H9 (cell line): Measurements from ENCODE around the gene CHDH. TPM values are rescaled to one million over a fixed set of nuclear protein-coding genes. Genes with fewer than 3 reads are reported as not detected.

Source experiments
- DNase-seq: peaks from one replicate; pipeline ENCODE4 v3.0.0-alpha.2; 2017
- H2AFZ ChIP-seq: one replicate; pipeline ENCODE4 v1.6.1; 2013; ENCODE audit warnings: mild to moderate bottlenecking, low read length, control low read depth, moderate library complexity
- H2AK5ac ChIP-seq: 2 replicates; pipeline ENCODE4 v1.6.1; 2013; ENCODE audit warnings: low read length, control low read depth, mixed read lengths; ENCODE audit not compliant: insufficient read length
- H2BK120ac ChIP-seq: one replicate; pipeline ENCODE4 v1.6.1; 2013; ENCODE audit warnings: low read depth, mild to moderate bottlenecking, low read length, control low read depth, inconsistent platforms; ENCODE audit not compliant: poor library complexity, severe bottlenecking
- H2BK12ac ChIP-seq: 2 replicates; pipeline ENCODE4 v1.6.1; 2013; ENCODE audit warnings: low read length, control low read depth, mixed read lengths, low read depth; ENCODE audit not compliant: insufficient read length
- H2BK15ac ChIP-seq: 2 replicates; pipeline ENCODE4 v1.6.1; 2013; ENCODE audit warnings: low read depth, low read length, control low read depth
- H2BK20ac ChIP-seq: one replicate; pipeline ENCODE4 v1.6.1; 2013; ENCODE audit warnings: low read depth, mild to moderate bottlenecking, low read length, control low read depth, inconsistent platforms; ENCODE audit not compliant: poor library complexity, severe bottlenecking
- H2BK5ac ChIP-seq: 2 replicates; pipeline ENCODE4 v1.6.1; 2013; ENCODE audit warnings: low read length, control low read depth, mixed read lengths; ENCODE audit not compliant: insufficient read length
- H3K14ac ChIP-seq: 2 replicates; pipeline ENCODE4 v1.6.1; 2013; ENCODE audit warnings: low read length, control low read depth; ENCODE audit not compliant: insufficient read depth
- H3K18ac ChIP-seq: 2 replicates; pipeline ENCODE4 v1.6.1; 2013; ENCODE audit warnings: low read depth, mild to moderate bottlenecking, mixed read lengths, low read length, control low read depth; ENCODE audit not compliant: insufficient read length
- H3K23ac ChIP-seq: 2 replicates; pipeline ENCODE4 v1.6.1; 2013; ENCODE audit warnings: low read length, control low read depth, mixed read lengths, low read depth; ENCODE audit not compliant: insufficient read length
- H3K23me2 ChIP-seq: 2 replicates; pipeline ENCODE4 v1.6.1; 2013; ENCODE audit warnings: low read depth, mild to moderate bottlenecking, mixed read lengths, low read length, control low read depth; ENCODE audit not compliant: insufficient read length, poor library complexity, severe bottlenecking
- H3K27ac ChIP-seq: 2 replicates; pipeline ENCODE4 v1.5.1; 2013; ENCODE audit warnings: low read length, control low read depth, mixed read lengths, low read depth; ENCODE audit not compliant: insufficient read length
- H3K27me3 ChIP-seq: 2 replicates; pipeline ENCODE4 v1.6.1; 2013; ENCODE audit warnings: low read length, control low read depth, inconsistent platforms; ENCODE audit not compliant: insufficient read depth
- H3K4ac ChIP-seq: 2 replicates; pipeline ENCODE4 v1.6.1; 2013; ENCODE audit warnings: low read depth, mild to moderate bottlenecking, control low read depth, inconsistent platforms, low read length, moderate library complexity
- H3K4me1 ChIP-seq: 2 replicates; pipeline ENCODE4 v1.6.1; 2013; ENCODE audit warnings: low read length, control low read depth, inconsistent platforms; ENCODE audit not compliant: insufficient read depth
- H3K4me2 ChIP-seq: 2 replicates; pipeline ENCODE4 v1.6.1; 2013; ENCODE audit warnings: low read length, control low read depth, mixed read lengths; ENCODE audit not compliant: insufficient read length, insufficient read depth
- H3K56ac ChIP-seq: 2 replicates; pipeline ENCODE4 v1.6.1; 2013; ENCODE audit warnings: low read depth, mild to moderate bottlenecking, mixed read lengths, low read length, control low read depth; ENCODE audit not compliant: insufficient read length
- H3K79me1 ChIP-seq: 2 replicates; pipeline ENCODE4 v1.6.1; 2013; ENCODE audit warnings: low read depth, mild to moderate bottlenecking, moderate library complexity, low read length, control low read depth, inconsistent platforms; ENCODE audit not compliant: insufficient read depth, poor library complexity, severe bottlenecking
- H3K79me2 ChIP-seq: 2 replicates; pipeline ENCODE4 v1.6.1; 2013; ENCODE audit warnings: low read length, control low read depth, inconsistent platforms; ENCODE audit not compliant: insufficient read depth
- H3K9ac ChIP-seq: 2 replicates; pipeline ENCODE4 v1.6.1; 2013; ENCODE audit warnings: low read length, control low read depth, mixed read lengths; ENCODE audit not compliant: insufficient read length; ENCODE audit errors: extremely low read depth
- H3K9me3 ChIP-seq: one replicate; pipeline ENCODE4 v1.6.1; 2013; ENCODE audit warnings: low read depth, low read length, inconsistent platforms; ENCODE audit not compliant: control insufficient read depth
- H3T11ph ChIP-seq: one replicate; pipeline ENCODE4 v1.6.1; 2013; ENCODE audit warnings: mild to moderate bottlenecking, low read length, control low read depth, inconsistent platforms
- H4K20me1 ChIP-seq: one replicate; pipeline ENCODE4 v1.6.1; 2013; ENCODE audit not compliant: control insufficient read depth, insufficient read length, insufficient read depth
- H4K5ac ChIP-seq: 2 replicates; pipeline ENCODE4 v1.6.1; 2013; ENCODE audit warnings: low read depth, mild to moderate bottlenecking, mixed read lengths, low read length, control low read depth; ENCODE audit not compliant: insufficient read length
- H4K8ac ChIP-seq: replicated peaks from 2 replicates; pipeline ENCODE4 v1.6.1; 2013; ENCODE audit warnings: low read length, control low read depth, mixed read lengths, low read depth; ENCODE audit not compliant: insufficient read length
- H4K91ac ChIP-seq: 2 replicates; pipeline ENCODE4 v1.6.1; 2013; ENCODE audit warnings: low read depth, mild to moderate bottlenecking, moderate library complexity, mixed read lengths, low read length, control low read depth; ENCODE audit not compliant: insufficient read length
- H3K27ac Mint-ChIP-seq, 3 experiments: 2 replicates in 2 of 3; 3 replicates in 1 of 3; pipeline ENCODE4 v1.8.0; 2020 to 2021; ENCODE audit warnings: mixed read lengths in 3 of 3, mild to moderate bottlenecking in 1 of 3, moderate library complexity in 1 of 3
- H3K27me3 Mint-ChIP-seq: 2 replicates; pipeline ENCODE4 v1.8.0; 2021; ENCODE audit warnings: low read depth, mild to moderate bottlenecking, moderate library complexity, mixed read lengths
- H3K36me3 Mint-ChIP-seq, 3 experiments: 2 replicates in 2 of 3; 3 replicates in 1 of 3; pipeline ENCODE4 v1.8.0; 2020 to 2021; ENCODE audit warnings: low read depth in 3 of 3, mixed read lengths in 3 of 3; ENCODE audit not compliant: insufficient read depth in 1 of 3
- H3K4me1 Mint-ChIP-seq, 2 experiments: 2 replicates each; pipeline ENCODE4 v1.8.0; 2020; ENCODE audit warnings: mixed read lengths in 2 of 2
- H3K4me3 Mint-ChIP-seq, 2 experiments: 2 replicates in 1 of 2; 3 replicates in 1 of 2; pipeline ENCODE4 v1.8.0; 2020 to 2021; ENCODE audit warnings: mild to moderate bottlenecking in 2 of 2, mixed read lengths in 2 of 2, moderate library complexity in 1 of 2
- H3K9me3 Mint-ChIP-seq, 2 experiments: 2 replicates in 1 of 2; 3 replicates in 1 of 2; pipeline ENCODE4 v1.8.0; 2020; ENCODE audit warnings: mild to moderate bottlenecking in 2 of 2, mixed read lengths in 2 of 2, moderate library complexity in 1 of 2
- WGBS: extraction: QIAGEN DNeasy Blood & Tissue Kit; methylation state at CpG from one replicate; pipeline ENCODE4 v1.1.7; 2013; ENCODE audit warnings: missing lambda C conversion rate, low lambda C conversion rate, mixed read lengths; ENCODE audit not compliant: insufficient read length; ENCODE audit errors: extremely low coverage; 5-methylcytosine and 5-hydroxymethylcytosine counted together
- total RNA-seq: library from RNA; stranded (reverse); gene quantifications from 2 replicates; pipeline ENCODE4 v1.2.1, GENCODE V29; 2021
- TF ChIP-seq, protein P1 (sequence below): fragments of 200-600 bp; sonication (generic); conservative IDR thresholded peaks from 3 replicates; pipeline ENCODE4 v1.8.0; 2021; ENCODE audit warnings: antibody characterized with exemption, mild to moderate bottlenecking

The CHDH gene
- total RNA-seq, 1 experiment from 2014 or later, result 11.0 TPM

DNA sequence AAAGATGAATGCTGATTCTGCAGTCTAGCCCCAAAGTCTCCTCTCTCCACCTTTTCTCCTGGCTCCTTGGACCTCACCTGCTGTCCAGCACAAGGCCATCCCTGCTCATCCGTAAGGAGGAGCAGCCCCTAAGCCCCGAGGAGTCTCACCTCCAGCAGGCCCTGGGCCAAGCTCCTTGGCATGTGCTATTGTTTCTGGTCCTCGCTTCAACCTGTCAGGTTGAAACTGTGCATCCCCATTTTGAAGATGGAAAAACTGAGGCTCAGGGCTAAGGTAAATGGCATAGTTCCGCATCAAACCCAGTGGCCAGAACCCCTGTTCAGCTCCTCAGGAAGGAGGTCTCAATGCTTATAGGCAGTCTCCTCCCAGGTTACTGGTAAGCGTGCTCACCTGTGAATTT, 26.1 kb downstream of the CHDH start:
- DNase-seq, result no peak
- H4K5ac ChIP-seq, result no peak overlapping the region
- H3K23ac ChIP-seq, result no peak overlapping the region
- WGBS, result no CpG with 5 or more reads among the region's 5 CpGs
- no peak overlapping the region for H3K4me3 Mint-ChIP-seq
- H3K23me2 ChIP-seq, result no peaks in the 10 kb centered on the region
- H3K4me2 ChIP-seq, result no peak overlapping the region
- H3K27ac Mint-ChIP-seq, result no peak overlapping the region
- no peak overlapping the region for H2BK15ac ChIP-seq
- no peak overlapping the region for H3K14ac ChIP-seq
- H3K56ac ChIP-seq, result no peak overlapping the region
- H3K27me3 ChIP-seq, result no peaks in the 10 kb centered on the region
- H3K9me3 Mint-ChIP-seq, result no peaks in the 10 kb centered on the region
- no peaks in the 10 kb centered on the region for H3K79me1 ChIP-seq
- no peak overlapping the region for H2AFZ ChIP-seq
- no peaks in the 10 kb centered on the region for H3K9me3 ChIP-seq
- H3K27ac ChIP-seq, result no peak overlapping the region
- H2AK5ac ChIP-seq, result no peak overlapping the region
- H3K9ac ChIP-seq, result no peak overlapping the region
- no peak overlapping the region for H4K91ac ChIP-seq
- no peak overlapping the region for H2BK5ac ChIP-seq
- H3K4me1 Mint-ChIP-seq, result peaks cover 0 to 10% of the 10 kb centered on the region in 2 experiments; a peak in 2 of 4 replicates
- no peaks in the 10 kb centered on the region for H3K27me3 Mint-ChIP-seq
- H3K36me3 Mint-ChIP-seq, result peaks cover 0 to 30% (median 18%) of the 10 kb centered on the region in 3 experiments; a peak in 6 of 7 replicates
- TF ChIP-seq, protein P1, sequence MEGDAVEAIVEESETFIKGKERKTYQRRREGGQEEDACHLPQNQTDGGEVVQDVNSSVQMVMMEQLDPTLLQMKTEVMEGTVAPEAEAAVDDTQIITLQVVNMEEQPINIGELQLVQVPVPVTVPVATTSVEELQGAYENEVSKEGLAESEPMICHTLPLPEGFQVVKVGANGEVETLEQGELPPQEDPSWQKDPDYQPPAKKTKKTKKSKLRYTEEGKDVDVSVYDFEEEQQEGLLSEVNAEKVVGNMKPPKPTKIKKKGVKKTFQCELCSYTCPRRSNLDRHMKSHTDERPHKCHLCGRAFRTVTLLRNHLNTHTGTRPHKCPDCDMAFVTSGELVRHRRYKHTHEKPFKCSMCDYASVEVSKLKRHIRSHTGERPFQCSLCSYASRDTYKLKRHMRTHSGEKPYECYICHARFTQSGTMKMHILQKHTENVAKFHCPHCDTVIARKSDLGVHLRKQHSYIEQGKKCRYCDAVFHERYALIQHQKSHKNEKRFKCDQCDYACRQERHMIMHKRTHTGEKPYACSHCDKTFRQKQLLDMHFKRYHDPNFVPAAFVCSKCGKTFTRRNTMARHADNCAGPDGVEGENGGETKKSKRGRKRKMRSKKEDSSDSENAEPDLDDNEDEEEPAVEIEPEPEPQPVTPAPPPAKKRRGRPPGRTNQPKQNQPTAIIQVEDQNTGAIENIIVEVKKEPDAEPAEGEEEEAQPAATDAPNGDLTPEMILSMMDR, result no peak
- no peak overlapping the region for H2BK12ac ChIP-seq
- no peak overlapping the region for H3T11ph ChIP-seq
- H3K4me1 ChIP-seq, result no peaks in the 10 kb centered on the region
- no peak overlapping the region for H4K8ac ChIP-seq
- H2BK20ac ChIP-seq, result no peak overlapping the region
- no peaks in the 10 kb centered on the region for H3K79me2 ChIP-seq
- H2BK120ac ChIP-seq, result no peak overlapping the region
- H3K4ac ChIP-seq, result no peak overlapping the region
- no peaks in the 10 kb centered on the region for H4K20me1 ChIP-seq
- no peak overlapping the region for H3K18ac ChIP-seq
